Right lung (tissue), 10 donors: ENCODE data around the gene OR52N4. TPM values are rescaled to one million over a fixed set of nuclear protein-coding genes. Genes with fewer than 3 reads are reported as not detected.
"Not testable (repeated sequence)": the region's sequence is repeated elsewhere in the genome, so short reads cannot be mapped to it uniquely, and the experiment has no call there.

ENCODE experiments used
- DNase-seq, 2 donors: peaks; one replicate each; pipeline ENCODE4 v3.0.0-alpha.2; 2013
- long read RNA-seq, 8 donors: transcript quantifications; one replicate each; lab custom pipeline, GENCODE V29; 2026
- polyA plus RNA-seq, 5 donors: library from polyadenylated mRNA; unstranded; fragments of 120-200 nt; gene quantifications; one replicate each; pipeline versions ENCODE4 v1.2.1 to v1.2.3, GENCODE V29; 2013; ENCODE audit warnings: inconsistent platforms in 1 of 5, low replicate concordance in 1 of 5; ENCODE audit not compliant: insufficient read length in 5 of 5, insufficient read depth in 1 of 5

OR52N4 gene
- under 1 TPM in 1 of 5 donors, not detected in 4; 0.19 TPM for polyA plus RNA-seq
- long read RNA-seq, donor 1, result 0 reads
- long read RNA-seq, donor 2, result 0 reads
- long read RNA-seq, donor 3, result 0 reads
- long read RNA-seq, donor 4, result 0 reads
- long read RNA-seq, donor 5, result 0 reads
- long read RNA-seq, donor 6, result 0 reads
- long read RNA-seq, donor 7, result 0 reads
- long read RNA-seq, donor 8, result 0 reads

- DNase-seq, result no peak
These were observed at the start of gene OR52N4 for GRCh38 chr11:5753943-5754342. OR52N4 (plus strand) TSS chr11:5754243; CDS start chr11:5754741, 498 bp downstream.

- DNase-seq, result no peak
These were observed 48.4 kb upstream of the OR52N4 start for GRCh38 chr11:5705688-5706087.

GRCh38 chr11:5712507-5712906 is 41.5 kb upstream of the OR52N4 start:
- no peak for DNase-seq

- no peak for DNase-seq
These were observed 40.3 kb upstream of the OR52N4 start for GRCh38 chr11:5713695-5714094.

GRCh38 chr11:5716518-5716917 is 37.5 kb upstream of the OR52N4 start:
- DNase-seq, result not testable (repeated sequence)

- DNase-seq, result no peak
These were observed 34.1 kb upstream of the OR52N4 start for GRCh38 chr11:5719703-5720495.

DNA sequence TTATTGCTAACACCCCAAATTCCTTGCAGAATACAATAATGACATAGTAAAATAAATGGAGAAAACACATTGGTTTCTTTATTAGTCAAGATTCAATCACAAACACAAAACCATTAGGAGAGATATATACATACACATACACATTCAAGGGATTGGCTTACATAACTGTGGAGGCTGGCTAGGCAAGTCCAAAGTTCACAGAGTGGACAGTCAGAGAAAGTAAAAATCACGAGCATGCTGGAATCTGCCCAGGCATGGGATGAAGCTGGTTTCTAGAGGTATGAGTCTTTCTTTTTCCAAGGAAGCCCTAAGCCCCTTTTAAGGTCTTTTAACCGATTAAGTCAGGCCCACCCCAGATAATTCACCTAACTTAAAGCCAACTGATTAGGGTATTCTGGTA is 31.4 kb upstream of the OR52N4 start:
- no peak for DNase-seq

DNA sequence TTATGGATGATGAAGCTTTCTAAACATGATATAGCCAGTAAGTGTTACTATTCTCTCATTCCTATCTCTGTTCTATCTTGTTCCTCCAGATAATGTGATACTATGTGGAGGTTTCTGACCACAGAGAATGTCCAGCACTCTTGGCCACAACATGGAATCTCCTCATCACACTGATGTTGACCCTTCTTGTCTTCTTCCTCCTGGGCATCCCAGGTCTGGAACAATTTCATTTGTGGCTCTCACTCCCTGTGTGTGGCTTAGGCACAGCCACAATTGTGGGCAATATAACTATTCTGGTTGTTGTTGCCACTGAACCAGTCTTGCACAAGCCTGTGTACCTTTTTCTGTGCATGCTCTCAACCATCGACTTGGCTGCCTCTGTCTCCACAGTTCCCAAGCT is 27.7 kb upstream of the OR52N4 start:
- no peak for DNase-seq

- DNase-seq, result no peak
These were observed 26.4 kb upstream of the OR52N4 start for GRCh38 chr11:5727691-5728090.

DNA sequence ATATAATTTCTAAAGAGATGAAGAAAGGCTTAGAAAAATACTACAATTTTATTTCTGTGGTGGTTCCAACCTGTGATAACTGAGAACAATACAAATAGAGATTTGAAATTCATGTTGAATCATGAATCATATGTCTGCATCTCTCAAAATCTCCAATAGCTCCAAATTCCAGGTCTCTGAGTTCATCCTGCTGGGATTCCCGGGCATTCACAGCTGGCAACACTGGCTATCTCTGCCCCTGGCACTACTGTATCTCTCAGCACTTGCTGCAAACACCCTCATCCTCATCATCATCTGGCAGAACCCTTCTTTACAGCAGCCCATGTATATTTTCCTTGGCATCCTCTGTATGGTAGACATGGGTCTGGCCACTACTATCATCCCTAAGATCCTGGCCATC is 17.6 kb upstream of the OR52N4 start, which contains the start of gene OR56B1:
OR56B1 (plus strand) TSS at position 53 of the 400 bp plus-strand sequence; CDS start at position 122, 69 bp downstream.
- no peak for DNase-seq

GRCh38 chr11:5737091-5737490 is 17.0 kb upstream of the OR52N4 start:
- DNase-seq, result no peak

DNA sequence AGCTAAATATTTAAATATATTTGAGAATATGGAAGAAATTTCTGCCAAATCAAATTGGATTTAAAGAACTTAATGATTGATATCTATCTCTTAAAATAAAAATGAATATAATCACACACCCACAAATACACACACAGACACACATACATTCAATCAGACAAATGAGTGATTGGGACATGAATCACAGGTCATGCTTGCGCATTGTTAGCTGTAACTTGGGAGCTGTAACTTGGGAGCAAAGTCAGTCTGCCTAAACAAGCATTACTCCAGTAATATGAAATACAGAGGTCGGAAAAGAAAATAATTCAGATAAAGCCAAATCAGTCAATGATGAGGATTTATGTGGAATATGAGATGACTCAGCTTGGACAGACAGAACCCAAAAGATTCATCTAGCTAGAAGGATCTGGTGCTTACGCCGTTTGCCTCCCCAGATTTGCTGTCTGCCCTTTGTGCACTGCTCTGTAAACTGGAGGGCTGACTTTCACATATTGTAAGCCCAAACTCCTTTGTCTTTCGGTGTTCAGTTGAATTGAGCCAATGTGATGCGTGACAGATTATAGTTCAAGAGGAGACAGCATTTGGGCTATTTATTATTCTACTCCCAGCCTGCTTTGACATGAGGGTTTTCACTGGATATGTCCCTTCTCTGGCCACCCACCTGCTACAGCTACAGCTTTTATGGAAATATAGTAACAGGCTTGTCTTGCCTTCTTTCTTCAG is 16.2 kb upstream of the OR52N4 start:
- no peak for DNase-seq

DNA sequence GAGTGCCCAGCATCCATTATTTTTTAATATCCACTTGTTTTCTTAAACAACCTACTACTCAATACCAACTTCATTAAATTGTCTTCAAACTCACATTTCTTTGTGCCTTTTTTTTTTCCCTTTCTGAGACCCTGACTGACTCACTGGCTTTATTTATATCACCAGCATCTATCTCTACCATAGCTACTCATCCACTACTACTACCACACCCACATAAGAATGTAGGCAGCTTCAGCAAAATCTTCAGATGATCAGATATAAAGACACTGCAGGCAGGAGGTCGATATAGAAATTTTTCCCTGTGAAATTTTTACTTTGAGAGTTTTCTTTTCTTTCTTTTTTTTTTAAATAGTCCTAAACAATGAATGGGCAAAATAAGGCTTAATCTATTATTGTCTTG is 15.6 kb upstream of the OR52N4 start:
- DNase-seq, result no peak

- no peak for DNase-seq
These were observed 7.4 kb upstream of the OR52N4 start for GRCh38 chr11:5746614-5747013.

DNA sequence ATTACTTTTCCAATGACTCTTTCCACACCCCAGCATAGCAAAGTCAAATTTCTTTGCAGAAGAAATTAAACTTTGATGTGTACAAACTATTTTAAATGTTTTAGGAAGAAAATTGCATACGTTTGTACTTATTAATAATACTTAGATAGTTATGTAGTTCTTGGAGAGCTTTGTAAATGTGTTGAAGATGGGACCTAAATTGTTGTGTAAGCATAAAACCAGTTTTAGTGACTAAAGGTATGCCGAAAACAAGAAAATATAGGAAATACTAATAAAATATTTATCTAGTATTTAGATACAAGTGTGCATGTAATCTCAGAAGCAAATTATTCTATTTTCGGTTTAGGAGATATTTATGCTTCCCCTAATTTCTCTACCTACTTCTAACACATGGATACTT is 4.2 kb upstream of the OR52N4 start:
- DNase-seq, result no peak

- DNase-seq, result no peak
These were observed 13.0 kb downstream of the OR52N4 start for GRCh38 chr11:5767056-5767455.

DNA sequence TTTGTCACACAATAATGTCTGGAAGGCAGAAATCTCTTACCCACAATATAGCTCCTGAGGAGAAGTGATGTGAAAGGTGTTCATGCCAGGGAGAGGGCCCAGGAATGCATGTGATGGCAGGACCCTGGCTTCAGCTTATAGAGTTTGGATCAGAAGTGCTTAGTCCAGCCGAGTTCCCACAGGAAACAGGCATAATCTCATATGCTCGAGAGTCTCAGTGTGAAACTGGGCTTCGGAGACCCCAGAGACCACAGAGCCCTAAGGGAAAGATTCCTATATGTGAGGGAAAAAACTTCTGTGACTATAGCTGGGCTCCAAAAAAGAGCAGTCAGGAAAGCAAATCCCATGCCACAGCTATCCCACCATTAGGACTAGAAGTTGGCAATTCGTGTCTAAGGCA is 29.2 kb downstream of the OR52N4 start, which contains the start of gene OR52N5:
OR52N5 (minus strand) TSS at position 101 of the 400 bp plus-strand sequence. CDS start 4,721 bp downstream, outside the sequence.
- no peak for DNase-seq

GRCh38 chr11:5791165-5791564 is 37.1 kb downstream of the OR52N4 start, which contains the start of gene OR52N1:
OR52N1 (minus strand) TSS chr11:5791265; CDS start chr11:5788816, 2,449 bp downstream.
- no peak for DNase-seq

- DNase-seq, result no peak
These were observed 42.5 kb downstream of the OR52N4 start for GRCh38 chr11:5796541-5796940.

DNA sequence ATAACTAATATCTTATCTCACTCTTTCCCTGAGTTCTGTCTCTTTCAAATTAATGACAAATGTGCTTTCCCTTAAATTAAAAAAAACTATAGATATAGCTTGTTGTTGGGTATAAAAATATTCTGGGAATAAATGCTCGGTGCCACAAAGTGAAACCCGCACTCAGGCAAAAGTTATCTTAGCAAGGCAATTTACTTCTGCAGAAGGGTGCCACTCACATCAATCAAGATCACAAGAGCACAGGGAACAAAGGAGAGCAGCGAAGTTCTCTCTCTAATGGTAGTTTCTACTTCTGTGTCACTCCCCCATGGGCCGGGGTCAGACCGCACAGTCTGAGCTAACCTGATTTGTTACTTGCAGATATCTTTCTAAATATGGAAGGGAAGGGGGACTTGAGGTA is 49.9 kb downstream of the OR52N4 start:
- DNase-seq, result no peak
